DOHH2 (cell line): ENCODE data around the gene ZIM2.

Experiments
- H3F3A ChIP-seq: fragments of 200-600 bp; sonication (generic), shearing (Covaris generic); 2 replicates; pipeline ENCODE4 v1.6.0; 2016; ENCODE audit warnings: antibody characterized with exemption, mild to moderate bottlenecking; ENCODE audit not compliant: control insufficient read depth, insufficient read depth
- H3K27ac ChIP-seq: fragments of 200-600 bp; sonication (generic); 2 replicates; pipeline ENCODE4 v1.5.1; 2014; ENCODE audit warnings: low read depth, mild to moderate bottlenecking, low read length, moderate library complexity
- H3K27me3 ChIP-seq: fragments of 200-600 bp; sonication (generic); 2 replicates; pipeline ENCODE4 v1.6.1; 2014; ENCODE audit warnings: mild to moderate bottlenecking, low read length, mixed read lengths; ENCODE audit not compliant: control insufficient read depth
- H3K36me3 ChIP-seq: fragments of 200-600 bp; sonication (generic); 2 replicates; pipeline ENCODE4 v1.6.1; 2014; ENCODE audit warnings: mild to moderate bottlenecking, low read length, moderate library complexity, mixed read lengths; ENCODE audit not compliant: control insufficient read depth
- H3K4me1 ChIP-seq: fragments of 200-600 bp; sonication (generic); 2 replicates; pipeline ENCODE4 v1.6.1; 2014; ENCODE audit warnings: mild to moderate bottlenecking, low read length, mixed read lengths; ENCODE audit not compliant: control insufficient read depth
- H3K4me2 ChIP-seq: fragments of 200-600 bp; sonication (generic); 2 replicates; pipeline ENCODE4 v1.6.0; 2014; ENCODE audit warnings: mild to moderate bottlenecking, low read length, moderate library complexity
- H3K4me3 ChIP-seq: fragments of 200-600 bp; sonication (generic); 2 replicates; pipeline ENCODE4 v1.5.1; 2014; ENCODE audit warnings: mild to moderate bottlenecking, low read length, mixed read lengths
- H3K79me2 ChIP-seq: fragments of 200-600 bp; sonication (generic); 2 replicates; pipeline ENCODE4 v1.6.1; 2014; ENCODE audit warnings: mild to moderate bottlenecking, low read length, mixed read lengths; ENCODE audit not compliant: control insufficient read depth
- H3K9me2 ChIP-seq: fragments of 200-600 bp; sonication (generic); replicated peaks from 2 replicates; pipeline ENCODE4 v1.6.1; 2014; ENCODE audit warnings: mild to moderate bottlenecking, low read length, mixed read lengths; ENCODE audit not compliant: control insufficient read depth
- H3K9me3 ChIP-seq: fragments of 200-600 bp; sonication (generic); 2 replicates; pipeline ENCODE4 v1.6.1; 2014; ENCODE audit warnings: antibody characterized with exemption, low read length, mixed read lengths; ENCODE audit not compliant: control insufficient read depth, insufficient read depth
- H4K20me1 ChIP-seq: fragments of 200-600 bp; sonication (generic); 2 replicates; pipeline ENCODE4 v1.6.0; 2014; ENCODE audit warnings: low read depth, mild to moderate bottlenecking, antibody characterized with exemption, low read length, moderate library complexity; ENCODE audit not compliant: control insufficient read depth, insufficient read depth
- EZH2phosphoT487 ChIP-seq: fragments of 200-600 bp; sonication (generic); IDR thresholded peaks from 2 replicates; pipeline ENCODE4 v1.6.1; 2017; ENCODE audit warnings: borderline replicate concordance, mild to moderate bottlenecking, antibody characterized with exemption, low read length, moderate library complexity, mixed read lengths
- TF ChIP-seq, protein P1 (sequence below): fragments of 200-600 bp; sonication (generic); IDR thresholded peaks from one replicate; pipeline ENCODE4 v1.5.1; 2014; ENCODE audit warnings: antibody characterized with exemption, mild to moderate bottlenecking, low read depth, low read length; ENCODE audit not compliant: poor library complexity, severe bottlenecking

The ZIM2 gene

DNA sequence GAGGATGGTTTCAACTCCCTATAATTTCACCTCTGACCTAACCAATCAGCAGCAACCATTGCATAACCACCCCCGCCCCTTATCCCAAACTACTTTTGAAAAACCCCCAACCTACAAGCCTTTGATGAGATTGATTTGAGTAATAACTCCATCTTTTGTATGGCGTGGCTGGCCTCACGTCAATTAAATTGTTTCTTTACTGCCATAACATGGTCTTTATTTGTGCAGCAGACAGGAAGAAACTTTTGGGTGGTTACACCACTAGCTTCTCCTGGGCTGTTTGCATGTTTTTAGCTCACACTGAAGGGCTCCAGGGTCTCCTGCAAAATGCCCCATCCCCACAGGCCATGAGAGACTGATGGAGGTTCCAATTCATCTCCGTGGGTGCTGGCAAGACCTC lies 34.0 kb upstream of the ZIM2 start:
- H3K4me3 ChIP-seq, result no peak overlapping the region
- H3K4me1 ChIP-seq, result no peaks in the 10 kb centered on the region
- no peaks in the 10 kb centered on the region for H3K36me3 ChIP-seq
- H3F3A ChIP-seq, result no peaks in the 10 kb centered on the region
- H3K9me2 ChIP-seq, result no peaks in the 10 kb centered on the region
- no peak for TF ChIP-seq EZH2phosphoT487
- TF ChIP-seq, protein P1, sequence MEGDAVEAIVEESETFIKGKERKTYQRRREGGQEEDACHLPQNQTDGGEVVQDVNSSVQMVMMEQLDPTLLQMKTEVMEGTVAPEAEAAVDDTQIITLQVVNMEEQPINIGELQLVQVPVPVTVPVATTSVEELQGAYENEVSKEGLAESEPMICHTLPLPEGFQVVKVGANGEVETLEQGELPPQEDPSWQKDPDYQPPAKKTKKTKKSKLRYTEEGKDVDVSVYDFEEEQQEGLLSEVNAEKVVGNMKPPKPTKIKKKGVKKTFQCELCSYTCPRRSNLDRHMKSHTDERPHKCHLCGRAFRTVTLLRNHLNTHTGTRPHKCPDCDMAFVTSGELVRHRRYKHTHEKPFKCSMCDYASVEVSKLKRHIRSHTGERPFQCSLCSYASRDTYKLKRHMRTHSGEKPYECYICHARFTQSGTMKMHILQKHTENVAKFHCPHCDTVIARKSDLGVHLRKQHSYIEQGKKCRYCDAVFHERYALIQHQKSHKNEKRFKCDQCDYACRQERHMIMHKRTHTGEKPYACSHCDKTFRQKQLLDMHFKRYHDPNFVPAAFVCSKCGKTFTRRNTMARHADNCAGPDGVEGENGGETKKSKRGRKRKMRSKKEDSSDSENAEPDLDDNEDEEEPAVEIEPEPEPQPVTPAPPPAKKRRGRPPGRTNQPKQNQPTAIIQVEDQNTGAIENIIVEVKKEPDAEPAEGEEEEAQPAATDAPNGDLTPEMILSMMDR, result no peak
- H3K27ac ChIP-seq, result no peak overlapping the region
- peaks cover 16% of the 10 kb centered on the region; the same call in 1 of the 2 replicates for H3K9me3 ChIP-seq
- no peaks in the 10 kb centered on the region for H4K20me1 ChIP-seq
- H3K4me2 ChIP-seq, result no peak overlapping the region
- H3K27me3 ChIP-seq, result no peaks in the 10 kb centered on the region
- H3K79me2 ChIP-seq, result no peaks in the 10 kb centered on the region

GRCh38 chr19:56873493-56873892 lies 33.0 kb upstream of the ZIM2 start:
- no peaks in the 10 kb centered on the region for H3K9me2 ChIP-seq
- no peaks in the 10 kb centered on the region for H3K79me2 ChIP-seq
- no peaks in the 10 kb centered on the region for H3F3A ChIP-seq
- H3K36me3 ChIP-seq, result no peaks in the 10 kb centered on the region
- H4K20me1 ChIP-seq, result no peaks in the 10 kb centered on the region
- no peaks in the 10 kb centered on the region for H3K4me1 ChIP-seq
- TF ChIP-seq, protein P1, result no peak
- TF ChIP-seq EZH2phosphoT487, result no peak
- peaks cover 16% of the 10 kb centered on the region; the same call in 1 of the 2 replicates for H3K9me3 ChIP-seq
- no peak overlapping the region for H3K4me3 ChIP-seq
- H3K27ac ChIP-seq, result no peak overlapping the region
- H3K27me3 ChIP-seq, result no peaks in the 10 kb centered on the region
- H3K4me2 ChIP-seq, result no peak overlapping the region

- Histone ChIP-seq H3K4me3 (no peak overlapping the region), H3K36me3 (no peaks in the 10 kb centered on the region), H3K27ac (no peak overlapping the region), H3K4me2 (no peak overlapping the region), H4K20me1 (no peaks in the 10 kb centered on the region), H3K79me2 (no peaks in the 10 kb centered on the region), H3K4me1 (no peaks in the 10 kb centered on the region), H3K9me2 (no peaks in the 10 kb centered on the region), H3F3A (no peaks in the 10 kb centered on the region), H3K9me3 (peaks cover 7% of the 10 kb centered on the region; the same call in 1 of the 2 replicates), H3K27me3 (no peaks in the 10 kb centered on the region)
- TF ChIP-seq, protein P1, result no peak
- TF ChIP-seq EZH2phosphoT487, result no peak
These were observed 29.4 kb upstream of the ZIM2 start for GRCh38 chr19:56869886-56870285.
